Transverse colon (tissue), 4 donors: ENCODE measurements around the gene SMCO2.

Experiments
- POLR2A ChIP-seq: fragments of 450-650 bp; IDR thresholded peaks from one replicate; pipeline ENCODE4 v1.6.1; 2016; ENCODE audit warnings: antibody characterized with exemption, mild to moderate bottlenecking, moderate library complexity
- POLR2AphosphoS5 ChIP-seq, 3 donors: sonication (generic); formaldehyde crosslinking; IDR thresholded peaks; one replicate each; pipeline ENCODE4 v1.6.1; 2016; ENCODE audit warnings: antibody characterized with exemption in 3 of 3
- TF ChIP-seq, protein P1 (sequence below), 5 experiments: fragments of 200-600 bp in 3 of 5; fragments of 450-650 bp in 2 of 5; sonication (generic) in 3 of 5; IDR thresholded peaks; 1 replicate in 2 of 5; 2 replicates in 3 of 5; pipeline ENCODE4 v1.5.1; 2016 to 2017; ENCODE audit warnings: antibody characterized with exemption in 5 of 5, inconsistent platforms in 3 of 5, mild to moderate bottlenecking in 2 of 5, moderate library complexity in 1 of 5

DNA sequence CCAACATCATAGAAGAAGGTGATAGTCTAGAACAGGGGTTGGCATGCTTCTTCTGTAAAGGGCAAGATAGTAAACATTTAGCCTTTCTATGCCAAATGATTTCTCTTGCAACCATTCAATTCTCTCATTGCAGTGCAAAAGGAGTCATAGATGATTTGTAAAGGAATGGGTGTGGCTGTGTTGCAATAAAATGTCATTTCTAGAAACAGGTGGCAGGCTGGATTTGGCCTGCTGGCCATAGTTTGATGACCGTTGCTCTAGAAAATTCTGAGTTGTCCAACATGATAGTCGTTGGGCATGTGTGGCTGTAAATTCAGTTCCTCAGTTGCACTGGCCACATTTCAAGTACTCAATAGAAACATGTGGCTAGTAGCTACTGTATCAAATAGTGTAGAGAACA is 21.7 kb downstream of the SMCO2 start:
- TF ChIP-seq POLR2A (no peak), POLR2AphosphoS5 (IDR thresholded peaks at IDR 0.05) (no peak)
- TF ChIP-seq, protein P1, sequence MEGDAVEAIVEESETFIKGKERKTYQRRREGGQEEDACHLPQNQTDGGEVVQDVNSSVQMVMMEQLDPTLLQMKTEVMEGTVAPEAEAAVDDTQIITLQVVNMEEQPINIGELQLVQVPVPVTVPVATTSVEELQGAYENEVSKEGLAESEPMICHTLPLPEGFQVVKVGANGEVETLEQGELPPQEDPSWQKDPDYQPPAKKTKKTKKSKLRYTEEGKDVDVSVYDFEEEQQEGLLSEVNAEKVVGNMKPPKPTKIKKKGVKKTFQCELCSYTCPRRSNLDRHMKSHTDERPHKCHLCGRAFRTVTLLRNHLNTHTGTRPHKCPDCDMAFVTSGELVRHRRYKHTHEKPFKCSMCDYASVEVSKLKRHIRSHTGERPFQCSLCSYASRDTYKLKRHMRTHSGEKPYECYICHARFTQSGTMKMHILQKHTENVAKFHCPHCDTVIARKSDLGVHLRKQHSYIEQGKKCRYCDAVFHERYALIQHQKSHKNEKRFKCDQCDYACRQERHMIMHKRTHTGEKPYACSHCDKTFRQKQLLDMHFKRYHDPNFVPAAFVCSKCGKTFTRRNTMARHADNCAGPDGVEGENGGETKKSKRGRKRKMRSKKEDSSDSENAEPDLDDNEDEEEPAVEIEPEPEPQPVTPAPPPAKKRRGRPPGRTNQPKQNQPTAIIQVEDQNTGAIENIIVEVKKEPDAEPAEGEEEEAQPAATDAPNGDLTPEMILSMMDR (IDR thresholded peaks at IDR 0.05): no peak
